ENCODE data around the gene ARHGAP15. TPM values are rescaled to one million over a fixed set of nuclear protein-coding genes. Genes with fewer than 3 reads are reported as not detected.

ARHGAP15 gene
- total RNA-seq, 2 donors from 2014 or later: 0.41 to 4.3 TPM

- no peak for DNase-seq (ENCODE audit: low spot score)
- intact Hi-C loops (cut with DNase I): no loop called here
- 86% methylated on average over 3 of the region's 3 CpGs for WGBS
- no peak overlapping the region for H3K4me3 ChIP-seq
- H3K27me3 ChIP-seq (replicated peaks; ENCODE audit: insufficient read depth): no peaks in the 10 kb centered on the region
- no peaks in the 10 kb centered on the region for H3K36me3 ChIP-seq
- TF ChIP-seq CTCF (IDR thresholded peaks at IDR 0.05): no peak
- no peak for TF ChIP-seq POLR2A (IDR thresholded peaks at IDR 0.05)
- no peak for TF ChIP-seq POLR2AphosphoS5 (IDR thresholded peaks at IDR 0.05)
- no peaks in the 10 kb centered on the region for H3K9me3 ChIP-seq
- no peaks in the 10 kb centered on the region for H3K4me1 ChIP-seq (replicated peaks)
- no peak overlapping the region for H3K27ac ChIP-seq
Observed at GRCh38 chr2:143489145-143489544, 359.9 kb downstream of the ARHGAP15 start.

- Histone ChIP-seq H3K27ac (no peak overlapping the region), H3K9me3 (no peaks in the 10 kb centered on the region), H3K36me3 (no peaks in the 10 kb centered on the region), H3K4me3 (no peak overlapping the region), H3K27me3 (replicated peaks; ENCODE audit: insufficient read depth) (no peaks in the 10 kb centered on the region), H3K4me1 (replicated peaks) (no peaks in the 10 kb centered on the region)
- 54% methylated on average over 2 of the region's 2 CpGs for WGBS
- no peak for DNase-seq (ENCODE audit: low spot score)
- intact Hi-C loops (cut with DNase I): no loop called here
- TF ChIP-seq POLR2AphosphoS5 (IDR thresholded peaks at IDR 0.05) (no peak), CTCF (IDR thresholded peaks at IDR 0.05) (no peak), POLR2A (IDR thresholded peaks at IDR 0.05) (no peak)
Observed at GRCh38 chr2:143491131-143491530, 361.9 kb downstream of the ARHGAP15 start.

GRCh38 chr2:143493339-143493738 is 364.1 kb downstream of the ARHGAP15 start:
- intact Hi-C loops (cut with DNase I): no loop called here

GRCh38 chr2:143497726-143498125 is 368.5 kb downstream of the ARHGAP15 start:
- WGBS: 72% methylated on average over 1 of the region's 1 CpG
- TF ChIP-seq CTCF (IDR thresholded peaks at IDR 0.05) (no peak), POLR2AphosphoS5 (IDR thresholded peaks at IDR 0.05) (no peak), POLR2A (IDR thresholded peaks at IDR 0.05) (no peak)
- intact Hi-C loops (cut with DNase I): no loop called here
- H3K4me1 ChIP-seq (replicated peaks): no peaks in the 10 kb centered on the region
- no peaks in the 10 kb centered on the region for H3K27me3 ChIP-seq (replicated peaks; ENCODE audit: insufficient read depth)
- no peaks in the 10 kb centered on the region for H3K9me3 ChIP-seq
- no peaks in the 10 kb centered on the region for H3K36me3 ChIP-seq
- DNase-seq (ENCODE audit: low spot score): no peak
- no peak overlapping the region for H3K27ac ChIP-seq
- no peak overlapping the region for H3K4me3 ChIP-seq

More at GRCh38 chr2:143493339-143493738, 364.1 kb downstream of the ARHGAP15 start:
- no peaks in the 10 kb centered on the region for H3K36me3 ChIP-seq
- no peak for DNase-seq (ENCODE audit: low spot score)
- TF ChIP-seq POLR2AphosphoS5 (IDR thresholded peaks at IDR 0.05) (no peak), CTCF (IDR thresholded peaks at IDR 0.05) (no peak), POLR2A (IDR thresholded peaks at IDR 0.05) (no peak)
- H3K4me1 ChIP-seq (replicated peaks): no peaks in the 10 kb centered on the region
- no peaks in the 10 kb centered on the region for H3K9me3 ChIP-seq
- H3K27ac ChIP-seq: no peak overlapping the region
- no peak overlapping the region for H3K4me3 ChIP-seq
- 100% methylated on average over 1 of the region's 1 CpG for WGBS
- H3K27me3 ChIP-seq (replicated peaks; ENCODE audit: insufficient read depth): no peaks in the 10 kb centered on the region

- TF ChIP-seq CTCF (IDR thresholded peaks at IDR 0.05): no peak
- TF ChIP-seq POLR2A (IDR thresholded peaks at IDR 0.05): no peak
- TF ChIP-seq POLR2AphosphoS5 (IDR thresholded peaks at IDR 0.05): no peak
- H3K36me3 ChIP-seq: no peaks in the 10 kb centered on the region
- no peaks in the 10 kb centered on the region for H3K27me3 ChIP-seq (replicated peaks; ENCODE audit: insufficient read depth)
- intact Hi-C loops (cut with DNase I): no loop called here
- 43% methylated on average over 1 of the region's 1 CpG for WGBS
- no peak overlapping the region for H3K4me3 ChIP-seq
- no peaks in the 10 kb centered on the region for H3K9me3 ChIP-seq
- no peak for DNase-seq (ENCODE audit: low spot score)
- no peaks in the 10 kb centered on the region for H3K4me1 ChIP-seq (replicated peaks)
- no peak overlapping the region for H3K27ac ChIP-seq
Observed at GRCh38 chr2:143498496-143498895, 369.3 kb downstream of the ARHGAP15 start.
